NCI-H1436 treated with DMSO at 0.1 percent for 48 hours (cell line): Measurements from ENCODE around the gene SPAAR.
A peak's percentile ranks its signal among the peaks of the same experiment; 100 is the strongest.
"Not testable (repeated sequence)": the region's sequence is repeated elsewhere in the genome, so short reads cannot be mapped to it uniquely, and the experiment has no call there.

Source experiments
- DNase-seq: peaks from one replicate; lab custom pipeline; 2025; lab: John Stamatoyannopoulos, UW

The SPAAR gene

GRCh38 chr9:35909274-35909673 is at the start of gene SPAAR:
TSS of gene SPAAR (plus strand) at chr9:35909490. CDS start at chr9:35910464, 974 bp downstream.
- DNase-seq = no peak

- no peak for DNase-seq
Observed at GRCh38 chr9:35859990-35860339, 49.3 kb upstream of the SPAAR start.

GRCh38 chr9:35861161-35861897 is 48.0 kb upstream of the SPAAR start:
- DNase-seq = no peak

- DNase-seq = no peak
Observed at GRCh38 chr9:35862328-35862727, 47.0 kb upstream of the SPAAR start.

- no peak for DNase-seq
Observed at GRCh38 chr9:35863583-35863982, 45.7 kb upstream of the SPAAR start.

- DNase-seq = no peak
Observed at GRCh38 chr9:35864695-35865255, 44.5 kb upstream of the SPAAR start.

GRCh38 chr9:35867538-35867937 is 41.8 kb upstream of the SPAAR start:
- DNase-seq = no peak

GRCh38 chr9:35868933-35869332 is 40.4 kb upstream of the SPAAR start:
- DNase-seq = no peak

- no peak for DNase-seq
Observed at GRCh38 chr9:35869621-35870216, 39.6 kb upstream of the SPAAR start.

- DNase-seq = no peak
Observed at GRCh38 chr9:35870351-35870923, 38.9 kb upstream of the SPAAR start, which contains the start of gene OR13J1. TSS of gene OR13J1 (minus strand) at chr9:35870401. CDS start at chr9:35870401, 0 bp downstream.

- DNase-seq = no peak
Observed at GRCh38 chr9:35871545-35871944, 37.7 kb upstream of the SPAAR start.

- DNase-seq = no peak
Observed at GRCh38 chr9:35872505-35872904, 36.8 kb upstream of the SPAAR start.

GRCh38 chr9:35882263-35882848 is 26.9 kb upstream of the SPAAR start:
- no peak for DNase-seq

- DNase-seq = no peak
Observed at GRCh38 chr9:35882996-35883395, 26.3 kb upstream of the SPAAR start.

GRCh38 chr9:35884908-35885307 is 24.4 kb upstream of the SPAAR start:
- not testable (repeated sequence) for DNase-seq

- DNase-seq = no peak
Observed at GRCh38 chr9:35891646-35892045, 17.6 kb upstream of the SPAAR start.

GRCh38 chr9:35892051-35892450 is 17.2 kb upstream of the SPAAR start:
- no peak for DNase-seq

GRCh38 chr9:35896570-35896969 is 12.7 kb upstream of the SPAAR start:
- no peak for DNase-seq

- not testable (repeated sequence) for DNase-seq
Observed at GRCh38 chr9:35897376-35898099, 11.8 kb upstream of the SPAAR start.

GRCh38 chr9:35898337-35898736 is 11.0 kb upstream of the SPAAR start:
- no peak for DNase-seq

GRCh38 chr9:35899021-35899420 is 10.3 kb upstream of the SPAAR start:
- no peak for DNase-seq

- DNase-seq = peak; percentile 22
Observed at GRCh38 chr9:35903049-35903448, 6.2 kb upstream of the SPAAR start.
